Measurements from ENCODE around the gene MYO1H. TPM values are rescaled to one million over a fixed set of nuclear protein-coding genes. Genes with fewer than 3 reads are reported as not detected.
"Not testable (repeated sequence)": the region's sequence is repeated elsewhere in the genome, so short reads cannot be mapped to it uniquely, and the experiment has no call there.

Gene MYO1H
- total RNA-seq, 2 experiments from 2014 or later = not detected

DNA sequence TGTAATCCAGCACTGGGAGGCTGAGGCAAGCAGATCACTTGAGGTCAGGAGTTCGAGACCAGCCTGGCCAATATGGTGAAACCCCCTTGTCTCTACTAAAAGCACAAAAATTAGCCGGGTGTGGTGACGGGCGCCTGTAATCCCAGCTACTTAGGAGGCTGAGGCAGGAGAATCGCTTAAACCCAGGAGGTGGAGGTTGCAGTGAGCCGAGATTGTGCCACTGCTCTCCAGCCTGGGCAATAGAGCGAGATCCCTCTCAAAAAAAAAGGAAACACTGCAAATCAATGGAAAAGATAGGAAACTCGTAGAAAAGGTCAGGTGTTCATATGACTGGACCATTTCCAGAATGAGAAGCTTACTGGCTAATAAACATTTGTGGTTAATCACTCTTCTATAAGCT lies 26.4 kb upstream of the MYO1H start:
- H3K9me3 Mint-ChIP-seq; H3K27ac Mint-ChIP-seq; POLR2A ChIA-PET; H3K4me3 Mint-ChIP-seq; DNase-seq; H3K4me1 Mint-ChIP-seq; H3K36me3 Mint-ChIP-seq (ENCODE audit: low read depth): not testable (repeated sequence)
- CTCF ChIA-PET = interaction anchor here (0.7 kb wide), 1 partner anchor 73 kb away, joined by 3 read pairs; no protein-coding TSS in a partner anchor
- H3K27me3 Mint-ChIP-seq = peaks cover 33% of the 10 kb centered on the region

- no peak for DNase-seq
- ChIA-PET POLR2A (no interaction called here), CTCF (no interaction called here)
- no peak overlapping the region for H3K4me3 Mint-ChIP-seq
- H3K4me1 Mint-ChIP-seq = no peaks in the 10 kb centered on the region
- peaks cover 21% of the 10 kb centered on the region for H3K27me3 Mint-ChIP-seq
- H3K36me3 Mint-ChIP-seq (ENCODE audit: low read depth) = no peaks in the 10 kb centered on the region
- no peaks in the 10 kb centered on the region for H3K9me3 Mint-ChIP-seq
- no peak overlapping the region for H3K27ac Mint-ChIP-seq
Measured at GRCh38 chr12:109329003-109329402, 18.7 kb upstream of the MYO1H start.

- DNase-seq = no peak
- Mint-ChIP-seq H3K9me3 (no peaks in the 10 kb centered on the region), H3K27ac (no peak overlapping the region), H3K27me3 (peaks cover 20% of the 10 kb centered on the region), H3K36me3 (ENCODE audit: low read depth) (no peaks in the 10 kb centered on the region), H3K4me1 (no peaks in the 10 kb centered on the region), H3K4me3 (no peak overlapping the region)
- CTCF ChIA-PET = no interaction called here
- POLR2A ChIA-PET = no interaction called here
Measured at GRCh38 chr12:109329686-109330085, 18.0 kb upstream of the MYO1H start.

DNA sequence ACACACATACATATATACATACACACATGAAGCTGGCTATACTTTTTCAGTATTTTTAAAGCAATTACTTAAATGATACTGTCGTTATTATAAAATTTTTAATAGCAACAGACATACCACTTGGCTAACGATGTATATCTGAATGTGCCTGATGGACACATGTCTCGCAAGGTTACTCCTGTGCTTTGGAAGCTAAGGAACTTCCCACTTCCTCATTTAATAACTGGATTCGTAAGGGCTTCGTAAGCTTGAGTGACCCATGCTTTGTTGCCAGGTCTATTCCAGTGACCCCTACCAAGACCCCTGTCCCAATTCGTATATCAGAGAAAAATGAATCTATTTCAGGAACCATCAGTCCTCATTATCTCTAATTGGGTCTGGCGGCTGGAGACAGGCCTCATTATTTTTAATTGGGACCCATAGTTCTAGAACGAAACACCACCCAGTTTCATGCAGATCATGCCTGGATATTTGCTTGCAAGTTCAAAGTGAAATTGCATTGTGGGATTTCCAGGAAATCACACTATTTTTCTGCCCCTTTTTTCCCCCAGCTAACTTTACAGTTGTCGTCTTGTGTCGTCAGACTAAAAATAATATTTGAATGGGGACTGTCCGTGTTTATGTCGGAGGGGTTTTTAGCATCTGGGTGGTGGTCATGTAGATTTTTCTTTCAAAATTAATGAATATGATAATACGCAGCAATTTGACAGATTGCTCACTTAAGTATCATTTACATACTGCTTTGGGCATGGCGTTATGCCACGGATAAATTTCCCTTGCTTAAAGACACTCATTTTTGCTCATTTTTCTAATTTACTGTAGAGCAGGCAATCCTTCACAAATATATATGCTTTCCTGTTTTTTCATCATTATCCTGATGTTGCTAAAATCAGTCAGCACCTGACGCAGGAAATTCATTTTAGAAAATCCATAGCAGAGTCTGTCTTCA lies 17.1 kb upstream of the MYO1H start:
- Mint-ChIP-seq H3K36me3 (ENCODE audit: low read depth) (no peaks in the 10 kb centered on the region), H3K4me3 (no peak overlapping the region), H3K4me1 (no peaks in the 10 kb centered on the region), H3K27me3 (peaks cover 20% of the 10 kb centered on the region), H3K27ac (no peak overlapping the region), H3K9me3 (no peaks in the 10 kb centered on the region)
- ChIA-PET POLR2A (no interaction called here), CTCF (no interaction called here)
- DNase-seq = no peak

DNA sequence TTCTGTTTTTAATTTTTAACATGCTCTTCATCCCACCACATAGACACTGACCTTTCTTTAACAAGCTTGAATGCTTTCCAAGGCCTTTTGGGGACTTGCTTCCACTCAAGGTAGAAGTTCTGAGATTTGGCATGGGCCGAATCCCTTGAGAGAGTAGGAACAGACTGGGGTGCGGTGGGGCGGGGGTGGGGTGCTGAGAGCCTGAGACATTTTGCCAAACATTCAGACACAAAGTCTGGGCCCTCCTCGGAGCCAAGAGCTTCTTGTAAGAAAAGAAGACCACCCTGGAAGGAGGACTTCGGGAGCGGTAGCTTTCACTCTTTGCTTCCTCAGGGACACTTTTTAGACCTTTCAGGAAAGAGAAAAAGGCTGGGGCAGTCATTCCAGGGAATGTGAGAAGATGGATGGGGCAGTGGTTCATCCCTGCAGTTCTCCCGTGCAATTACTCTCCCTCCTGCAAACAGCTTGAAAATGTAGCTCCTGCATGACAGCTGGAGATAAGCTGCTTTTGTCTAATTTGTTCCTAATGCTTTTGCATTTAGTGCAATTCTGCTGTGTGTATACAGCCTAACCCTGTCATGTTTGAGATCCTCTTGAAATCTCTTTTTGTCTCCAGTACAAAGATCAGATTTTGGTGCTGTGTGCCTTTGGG lies 16.3 kb upstream of the MYO1H start:
- Mint-ChIP-seq H3K4me1 (no peaks in the 10 kb centered on the region), H3K27me3 (peaks cover 17% of the 10 kb centered on the region), H3K36me3 (ENCODE audit: low read depth) (no peaks in the 10 kb centered on the region), H3K4me3 (no peak overlapping the region), H3K9me3 (no peaks in the 10 kb centered on the region), H3K27ac (no peak overlapping the region)
- DNase-seq = no peak
- ChIA-PET CTCF (no interaction called here), POLR2A (no interaction called here)

DNA sequence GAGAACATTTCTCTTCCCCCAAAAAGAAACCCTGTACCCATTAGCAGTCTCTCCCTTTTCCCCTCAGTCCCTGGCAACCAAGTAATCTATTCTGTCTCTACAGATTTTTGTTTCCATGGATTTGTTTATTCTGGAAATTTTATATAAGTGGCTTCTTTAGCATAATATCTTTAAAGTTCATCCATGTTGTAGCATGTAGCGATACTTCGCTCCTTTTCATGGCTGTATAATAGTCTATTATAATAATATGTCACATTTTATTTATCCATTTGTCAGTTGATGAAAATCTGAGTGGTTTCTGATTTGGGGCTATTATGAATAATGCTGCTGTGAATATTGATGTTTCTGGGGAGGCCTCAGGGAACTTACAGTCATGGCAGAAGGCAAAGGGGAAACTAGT lies 12.8 kb upstream of the MYO1H start:
- peaks cover 20% of the 10 kb centered on the region for H3K27me3 Mint-ChIP-seq
- no peaks in the 10 kb centered on the region for H3K4me1 Mint-ChIP-seq
- H3K4me3 Mint-ChIP-seq = no peak overlapping the region
- no peaks in the 10 kb centered on the region for H3K9me3 Mint-ChIP-seq
- ChIA-PET POLR2A (no interaction called here), CTCF (no interaction called here)
- H3K27ac Mint-ChIP-seq = no peak overlapping the region
- no peaks in the 10 kb centered on the region for H3K36me3 Mint-ChIP-seq (ENCODE audit: low read depth)
- no peak for DNase-seq

DNA sequence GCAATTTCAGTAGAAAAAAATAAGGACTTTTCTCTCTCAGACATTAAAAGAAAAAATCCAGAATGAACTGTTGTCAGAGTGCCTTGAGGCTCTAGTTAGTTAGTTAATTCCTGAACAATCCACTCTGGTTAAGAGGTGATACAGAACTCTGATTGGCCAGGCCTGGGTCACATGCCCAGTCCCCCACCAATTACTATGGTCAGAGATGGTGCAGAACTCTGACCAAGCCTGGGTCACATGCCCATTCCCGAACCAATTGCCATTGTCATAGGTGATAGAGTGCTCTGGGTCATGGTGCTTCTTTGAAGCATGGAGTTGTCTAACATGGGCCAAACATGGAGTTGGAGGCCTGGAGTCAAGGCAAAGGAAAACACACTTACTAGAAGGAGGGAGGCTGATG lies 11.1 kb upstream of the MYO1H start:
- Mint-ChIP-seq H3K4me1 (no peaks in the 10 kb centered on the region), H3K4me3 (no peak overlapping the region)
- CTCF ChIA-PET = no interaction called here

GRCh38 chr12:109343677-109344076 lies 4.0 kb upstream of the MYO1H start:
- CTCF ChIA-PET = interaction anchor here (1.0 kb wide), 1 partner anchor 41 kb away, joined by 3 read pairs; no protein-coding TSS in a partner anchor

More for the DNA sequence above, 11.1 kb upstream of the MYO1H start:
- POLR2A ChIA-PET = no interaction called here
- Mint-ChIP-seq H3K27me3 (peaks cover 20% of the 10 kb centered on the region), H3K27ac (no peak overlapping the region), H3K9me3 (no peaks in the 10 kb centered on the region), H3K36me3 (ENCODE audit: low read depth) (no peaks in the 10 kb centered on the region)
- no peak for DNase-seq

GRCh38 chr12:109345428-109345827 lies 2.3 kb upstream of the MYO1H start:
- DNase-seq = no peak
- no peak overlapping the region for H3K27ac Mint-ChIP-seq
- H3K9me3 Mint-ChIP-seq = no peaks in the 10 kb centered on the region
- no peak overlapping the region for H3K4me3 Mint-ChIP-seq
- ChIA-PET CTCF (no interaction called here), POLR2A (no interaction called here)
- no peaks in the 10 kb centered on the region for H3K4me1 Mint-ChIP-seq
- peaks cover 28% of the 10 kb centered on the region for H3K27me3 Mint-ChIP-seq
- no peaks in the 10 kb centered on the region for H3K36me3 Mint-ChIP-seq (ENCODE audit: low read depth)

More at GRCh38 chr12:109343677-109344076, 4.0 kb upstream of the MYO1H start:
- no peak overlapping the region for H3K4me3 Mint-ChIP-seq
- H3K27me3 Mint-ChIP-seq = peaks cover 33% of the 10 kb centered on the region
- H3K27ac Mint-ChIP-seq = no peak overlapping the region
- H3K9me3 Mint-ChIP-seq = no peaks in the 10 kb centered on the region
- no peaks in the 10 kb centered on the region for H3K36me3 Mint-ChIP-seq (ENCODE audit: low read depth)
- no peak for DNase-seq
- H3K4me1 Mint-ChIP-seq = no peaks in the 10 kb centered on the region
- POLR2A ChIA-PET = no interaction called here

- no peak for DNase-seq
- no peaks in the 10 kb centered on the region for H3K4me1 Mint-ChIP-seq
- H3K4me3 Mint-ChIP-seq = no peak overlapping the region
- POLR2A ChIA-PET = no interaction called here
- no peaks in the 10 kb centered on the region for H3K36me3 Mint-ChIP-seq (ENCODE audit: low read depth)
- H3K27ac Mint-ChIP-seq = no peak overlapping the region
- CTCF ChIA-PET = interaction anchor here (1.2 kb wide), 1 partner anchor 38 kb away, joined by 4 read pairs; no protein-coding TSS in a partner anchor
- H3K9me3 Mint-ChIP-seq = no peaks in the 10 kb centered on the region
- peaks cover 32% of the 10 kb centered on the region for H3K27me3 Mint-ChIP-seq
Measured at GRCh38 chr12:109346920-109347319, 780 bp upstream of the MYO1H start.

GRCh38 chr12:109352184-109352583 lies 4.5 kb downstream of the MYO1H start:
- H3K36me3 Mint-ChIP-seq (ENCODE audit: low read depth) = no peaks in the 10 kb centered on the region
- H3K4me1 Mint-ChIP-seq = peaks cover 2% of the 10 kb centered on the region
- no peak overlapping the region for H3K27ac Mint-ChIP-seq
- CTCF ChIA-PET = no interaction called here
- no peak overlapping the region for H3K4me3 Mint-ChIP-seq
- DNase-seq = no peak
- POLR2A ChIA-PET = interaction anchor here (0.6 kb wide), 1 partner anchor 137 kb away, joined by 3 read pairs; no protein-coding TSS in a partner anchor
- peaks cover 30% of the 10 kb centered on the region for H3K27me3 Mint-ChIP-seq
- no peaks in the 10 kb centered on the region for H3K9me3 Mint-ChIP-seq

DNA sequence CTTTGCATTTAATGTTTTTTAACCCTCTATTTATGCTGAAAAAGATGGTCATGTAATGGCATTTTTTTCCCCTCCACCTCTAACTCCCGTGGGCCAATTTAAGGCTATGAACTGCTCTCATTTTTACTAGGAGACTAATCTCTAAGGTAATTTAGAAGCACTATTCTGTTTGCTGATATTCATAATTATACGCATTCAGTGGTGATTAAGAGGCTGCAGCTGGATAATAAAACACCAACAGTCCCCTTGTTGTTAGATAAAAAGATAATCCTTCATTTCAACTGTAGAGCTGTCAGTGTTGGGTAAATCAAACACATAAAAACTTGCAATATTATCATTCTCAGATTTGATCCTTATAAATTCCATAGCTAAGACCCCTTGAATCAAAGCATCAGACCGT lies 8.9 kb downstream of the MYO1H start:
- Mint-ChIP-seq H3K4me3 (no peak overlapping the region), H3K9me3 (no peaks in the 10 kb centered on the region), H3K36me3 (ENCODE audit: low read depth) (no peaks in the 10 kb centered on the region), H3K27ac (no peak overlapping the region), H3K4me1 (peaks cover 21% of the 10 kb centered on the region), H3K27me3 (peaks cover 25% of the 10 kb centered on the region)
- POLR2A ChIA-PET = no interaction called here
- DNase-seq = no peak
- CTCF ChIA-PET = interaction anchor here (1.2 kb wide), 1 partner anchor 29 kb away, joined by 3 read pairs; no protein-coding TSS in a partner anchor

DNA sequence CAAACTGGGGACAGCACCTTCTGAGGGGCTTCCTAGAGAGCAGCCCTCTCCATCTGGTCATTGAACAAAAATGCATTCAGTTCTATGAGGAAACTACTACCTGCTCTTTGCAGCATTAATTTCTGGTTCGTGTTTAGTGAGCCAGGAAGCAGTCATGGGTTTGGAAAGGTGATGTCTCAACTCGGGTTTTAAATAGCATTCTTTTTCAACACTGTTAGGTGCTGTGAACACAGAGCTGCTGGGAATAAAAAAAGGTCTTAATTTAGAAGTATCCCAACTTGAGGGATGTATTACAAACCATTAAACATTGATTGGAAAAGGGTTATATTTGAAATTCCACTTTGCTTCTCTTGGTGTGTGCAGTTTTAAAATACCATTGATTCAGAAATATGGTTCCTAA lies 9.3 kb downstream of the MYO1H start:
- CTCF ChIA-PET = no interaction called here
- no peak overlapping the region for H3K4me3 Mint-ChIP-seq
- H3K27me3 Mint-ChIP-seq = peaks cover 25% of the 10 kb centered on the region
- no peaks in the 10 kb centered on the region for H3K9me3 Mint-ChIP-seq
- H3K4me1 Mint-ChIP-seq = peaks cover 21% of the 10 kb centered on the region
- POLR2A ChIA-PET = no interaction called here
- DNase-seq = no peak
- H3K36me3 Mint-ChIP-seq (ENCODE audit: low read depth) = no peaks in the 10 kb centered on the region
- H3K27ac Mint-ChIP-seq = no peak overlapping the region
